Ovary (tissue), 9 donors: Measurements from ENCODE around the gene RNGTT. TPM values are rescaled to one million over a fixed set of nuclear protein-coding genes. Genes with fewer than 3 reads are reported as not detected.
"Not testable (repeated sequence)": the region's sequence is repeated elsewhere in the genome, so short reads cannot be mapped to it uniquely, and the experiment has no call there.

Experiments used
- DNase-seq, 5 donors: peaks; one replicate each; pipeline ENCODE4 v3.0.0-alpha.2; 2019 to 2020
- H3K27ac ChIP-seq, 2 donors: fragments of 200-600 bp; one replicate each; pipeline versions ENCODE4 v1.5.1 to v1.8.0; 2019 to 2022
- H3K27me3 ChIP-seq: fragments of 200-600 bp; one replicate; pipeline ENCODE4 v1.8.0; 2022
- H3K36me3 ChIP-seq: fragments of 200-600 bp; sonication (generic); one replicate; pipeline ENCODE4 v1.5.1; 2019
- H3K4me1 ChIP-seq: one replicate; pipeline ENCODE4 v1.8.1; 2013; ENCODE audit warnings: mild to moderate bottlenecking, moderate library complexity; ENCODE audit not compliant: insufficient read depth
- H3K4me3 ChIP-seq: fragments of 200-600 bp; sonication (generic); one replicate; pipeline ENCODE4 v1.5.1; 2017
- H3K9me3 ChIP-seq, 2 donors: fragments of 200-600 bp in 1 of 2; sonication (generic) in 1 of 2; one replicate each; pipeline versions ENCODE4 v1.5.1 to v1.8.1; 2013 to 2019; ENCODE audit warnings: mild to moderate bottlenecking in 1 of 2, moderate library complexity in 1 of 2
- EP300 ChIP-seq: sonication (generic); formaldehyde crosslinking; IDR thresholded peaks from one replicate; pipeline ENCODE4 v1.6.1; 2017; ENCODE audit warnings: antibody characterized with exemption
- POLR2A ChIP-seq: fragments of 450-650 bp; IDR thresholded peaks from one replicate; pipeline ENCODE4 v1.6.1; 2017; ENCODE audit warnings: antibody characterized with exemption, mild to moderate bottlenecking, moderate library complexity
- WGBS, 3 donors: extraction: QIAGEN DNeasy Blood & Tissue Kit in 1 of 3; methylation state at CpG; one replicate each; pipeline versions ENCODE4 v1.1.5 to v1.1.7; 2013 to 2017; 5-methylcytosine and 5-hydroxymethylcytosine counted together
- intact Hi-C, 4 donors: fragments of 100-400 bp; cut with DNase I; formaldehyde crosslinking; loops; one replicate each; pipeline versions ENCODE4 v1.11.0 to v1.15.1; 2022 to 2023
- polyA plus RNA-seq, 2 donors: library from polyadenylated mRNA; stranded (reverse); fragments of 200-250 nt in 1 of 2; fragments of 350-450 nt in 1 of 2; fragmentation: Illumina TruSeq in 1 of 2; extraction: RNeasy Lipid Tissue Mini Kit (QIAGEN cat#74804) in 1 of 2; gene quantifications; one replicate each; pipeline ENCODE4 v1.2.3, GENCODE V29; 2013 to 2014
- total RNA-seq, 7 donors: library from RNA; depleted of rRNA in 2 of 7; stranded (reverse); fragments of >200 nt in 2 of 7; fragmentation: NEBNext Ultra II Directional in 3 of 7; extraction: Animal tissue kit (Norgen Biotek cat#: 25700) in 3 of 7; gene quantifications; one replicate each; pipeline versions ENCODE4 v1.1.0 to v1.2.4, GENCODE V29; 2016 to 2023
- TF ChIP-seq, protein P1 (sequence below), 3 donors: fragments of 450-650 bp in 2 of 3; fragments of 200-600 bp in 1 of 3; IDR thresholded peaks; one replicate each; pipeline versions ENCODE4 v1.5.1 to v1.8.0; 2016 to 2022; ENCODE audit warnings: antibody characterized with exemption in 3 of 3, mild to moderate bottlenecking in 1 of 3
- donor health status: DM: no; HTN: no; CAD: no; lungs with moderate emphysema.
- donor health status: DM: no; HTN: no; CAD: no.
- donor health status: Bipolar disorder and iron deficiency.
- donor health status: DM: yes; HTN: yes; CAD: no.
- donor health status: DM: no; HTN: no; CAD: no.
- donor health status: DM: yes; HTN: yes; CAD: no.

RNGTT gene
- total and polyA plus RNA-seq, 9 donors = 3.9 to 17.9 (median 10.5) TPM

- no peak for TF ChIP-seq EP300
- TF ChIP-seq POLR2A = no peak
- TF ChIP-seq, protein P1, sequence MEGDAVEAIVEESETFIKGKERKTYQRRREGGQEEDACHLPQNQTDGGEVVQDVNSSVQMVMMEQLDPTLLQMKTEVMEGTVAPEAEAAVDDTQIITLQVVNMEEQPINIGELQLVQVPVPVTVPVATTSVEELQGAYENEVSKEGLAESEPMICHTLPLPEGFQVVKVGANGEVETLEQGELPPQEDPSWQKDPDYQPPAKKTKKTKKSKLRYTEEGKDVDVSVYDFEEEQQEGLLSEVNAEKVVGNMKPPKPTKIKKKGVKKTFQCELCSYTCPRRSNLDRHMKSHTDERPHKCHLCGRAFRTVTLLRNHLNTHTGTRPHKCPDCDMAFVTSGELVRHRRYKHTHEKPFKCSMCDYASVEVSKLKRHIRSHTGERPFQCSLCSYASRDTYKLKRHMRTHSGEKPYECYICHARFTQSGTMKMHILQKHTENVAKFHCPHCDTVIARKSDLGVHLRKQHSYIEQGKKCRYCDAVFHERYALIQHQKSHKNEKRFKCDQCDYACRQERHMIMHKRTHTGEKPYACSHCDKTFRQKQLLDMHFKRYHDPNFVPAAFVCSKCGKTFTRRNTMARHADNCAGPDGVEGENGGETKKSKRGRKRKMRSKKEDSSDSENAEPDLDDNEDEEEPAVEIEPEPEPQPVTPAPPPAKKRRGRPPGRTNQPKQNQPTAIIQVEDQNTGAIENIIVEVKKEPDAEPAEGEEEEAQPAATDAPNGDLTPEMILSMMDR (IDR thresholded peaks at IDR 0.05) = no peak
- 95 to 98% (median 98%) methylated on average over 7 of the region's 7 CpGs for WGBS, 3 donors
- Histone ChIP-seq H3K36me3 (no peaks in the 10 kb centered on the region), H3K27me3 (no peaks in the 10 kb centered on the region), H3K9me3 (no peaks in the 10 kb centered on the region), H3K27ac (no peak overlapping the region), H3K4me3 (no peak overlapping the region), H3K4me1 (no peaks in the 10 kb centered on the region)
- no peak for DNase-seq
- intact Hi-C loops = no loop called here
Measured at GRCh38 chr6:88741071-88741470, 222.3 kb downstream of the RNGTT start.

DNA sequence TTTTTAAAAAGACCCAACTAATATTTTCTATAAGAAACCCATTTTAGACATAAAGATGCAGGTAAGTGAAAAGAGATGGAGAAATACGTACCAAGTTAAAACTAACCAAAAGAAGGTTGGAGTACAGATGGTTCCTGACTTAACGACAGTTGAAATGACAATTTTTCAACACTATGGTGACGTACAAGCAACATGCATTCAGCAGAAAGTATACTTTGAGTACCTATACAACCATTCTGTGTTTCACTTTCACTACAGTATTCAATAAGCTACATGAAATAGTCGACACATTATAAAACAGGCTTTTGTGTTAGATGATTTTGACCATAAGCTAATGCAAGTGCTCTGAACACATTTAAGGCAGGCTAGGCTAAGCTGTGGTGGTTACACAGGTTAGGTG is 228.9 kb downstream of the RNGTT start:
- no peak overlapping the region for H3K27ac ChIP-seq
- no peaks in the 10 kb centered on the region for H3K27me3 ChIP-seq
- DNase-seq = no peak
- H3K36me3 ChIP-seq = no peaks in the 10 kb centered on the region
- H3K9me3 ChIP-seq = no peaks in the 10 kb centered on the region
- H3K4me3 ChIP-seq = no peak overlapping the region
- H3K4me1 ChIP-seq = no peaks in the 10 kb centered on the region
- TF ChIP-seq EP300 (no peak), POLR2A (no peak)
- TF ChIP-seq, protein P1 (IDR thresholded peaks at IDR 0.05) = no peak
- 96 to 97% (median 97%) methylated on average over 4 of the region's 4 CpGs for WGBS, 3 donors
- intact Hi-C loops = no loop called here

DNA sequence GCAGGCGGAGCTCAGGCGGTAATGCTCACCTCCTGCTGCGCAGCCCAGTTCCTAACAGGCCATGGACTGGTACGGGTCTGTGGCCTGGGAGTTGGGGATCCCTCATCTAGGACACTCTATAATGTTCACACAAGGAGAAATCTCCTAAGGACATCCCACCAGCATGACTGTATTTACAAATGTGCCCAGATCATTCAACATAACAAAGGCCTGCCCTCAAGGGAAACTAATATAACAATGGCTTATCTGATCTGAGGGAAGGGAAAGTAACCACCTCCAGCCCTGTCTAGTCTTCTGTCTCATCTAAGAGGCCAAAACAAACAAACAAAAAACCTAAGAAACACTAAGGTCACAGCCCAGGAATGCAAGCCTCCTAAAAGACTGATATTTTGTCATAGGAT is 232.8 kb downstream of the RNGTT start:
- Histone ChIP-seq H3K27ac (no peak overlapping the region), H3K4me1 (no peaks in the 10 kb centered on the region), H3K36me3 (no peaks in the 10 kb centered on the region), H3K27me3 (no peaks in the 10 kb centered on the region), H3K4me3 (no peak overlapping the region), H3K9me3 (no peaks in the 10 kb centered on the region)
- no peak for DNase-seq
- intact Hi-C loops = no loop called here
- 90 to 98% (median 95%) methylated on average over 4 of the region's 4 CpGs for WGBS, 3 donors
- TF ChIP-seq EP300 = no peak
- no peak for TF ChIP-seq POLR2A
- TF ChIP-seq, protein P1 (IDR thresholded peaks at IDR 0.05) = no peak

GRCh38 chr6:88728756-88729155 is 234.7 kb downstream of the RNGTT start:
- no peaks in the 10 kb centered on the region for H3K4me1 ChIP-seq
- no peak overlapping the region for H3K4me3 ChIP-seq
- H3K27me3 ChIP-seq = no peaks in the 10 kb centered on the region
- H3K9me3 ChIP-seq = no peaks in the 10 kb centered on the region
- H3K36me3 ChIP-seq = no peaks in the 10 kb centered on the region
- TF ChIP-seq, protein P1 (IDR thresholded peaks at IDR 0.05) = no peak
- no peak for TF ChIP-seq EP300
- TF ChIP-seq POLR2A = no peak
- no peak for DNase-seq
- intact Hi-C loops = no loop called here
- WGBS, 3 donors = 80 to 83% (median 81%) methylated on average over 10 of the region's 10 CpGs
- H3K27ac ChIP-seq = no peak overlapping the region

- intact Hi-C loops, H3K9me3 ChIP-seq, H3K27me3 ChIP-seq, DNase-seq, H3K36me3 ChIP-seq, H3K27ac ChIP-seq, H3K4me3 ChIP-seq, H3K4me1 ChIP-seq: not testable (repeated sequence)
- WGBS, 3 donors = 95 to 98% (median 97%) methylated on average over 1 of the region's 1 CpG
Measured at GRCh38 chr6:88726409-88726808, 237.0 kb downstream of the RNGTT start.
